ENCODE measurements around the gene GRAMD2A. TPM values are rescaled to one million over a fixed set of nuclear protein-coding genes. Genes with fewer than 3 reads are reported as not detected.

The GRAMD2A gene
- total and polyA plus RNA-seq, 11 donors: 0.03 to 0.45 TPM; not detected in 9

DNA sequence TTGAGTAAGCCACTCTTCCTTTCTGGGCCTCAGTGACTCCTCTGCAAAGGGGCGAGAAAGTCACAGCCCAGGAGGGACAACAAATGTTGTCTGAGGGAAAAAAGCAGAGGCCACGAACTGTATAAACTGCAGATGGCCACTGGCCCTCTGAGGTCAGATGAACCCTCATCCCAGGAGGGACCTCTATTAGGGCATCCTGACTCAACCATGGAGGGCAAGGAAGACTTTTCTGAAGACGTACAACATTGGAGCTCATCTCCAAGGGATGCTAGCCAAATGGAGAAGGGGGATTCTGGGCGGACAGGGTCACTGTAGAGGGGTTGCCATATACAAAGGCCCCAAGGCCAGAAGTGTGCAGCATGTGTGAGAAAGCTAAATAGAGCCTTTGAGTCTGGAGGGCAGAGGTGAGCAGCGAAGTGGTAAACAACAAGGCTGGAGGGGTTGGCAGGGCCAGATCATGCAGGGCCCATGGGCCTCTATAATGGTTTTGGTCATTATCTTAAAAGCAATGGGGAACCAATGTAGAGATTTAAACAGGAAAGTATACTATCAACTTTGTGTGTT lies 16.7 kb downstream of the GRAMD2A start:
- 88 to 95% (median 93%) methylated on average over 5 of the region's 5 CpGs for WGBS, 4 donors
- H3K4me3 ChIP-seq: no peak overlapping the region
- peaks cover 0 to 22% (median 7%) of the 10 kb centered on the region in 9 donors for H3K27me3 ChIP-seq
- TF ChIP-seq POLR2A (IDR thresholded peaks at IDR 0.05) (no peak), CTCF (IDR thresholded peaks at IDR 0.05) (no peak)
- H3K36me3 ChIP-seq: no peaks in the 10 kb centered on the region
- intact Hi-C loops (cut with DNase I): no loop called here
- ATAC-seq (no peak), DNase-seq (no peak)
- peaks cover 0 to 28% (median 18%) of the 10 kb centered on the region in 12 donors for H3K4me1 ChIP-seq
- H3K27ac ChIP-seq: no peak overlapping the region
- H3K9me3 ChIP-seq: no peaks in the 10 kb centered on the region

GRCh38 chr15:72179950-72180581 lies 17.5 kb downstream of the GRAMD2A start:
- 44 to 68% (median 55%) methylated on average over 14 to 16 of the region's 16 CpGs for WGBS, 4 donors
- ATAC-seq (peak in 3 of 4 donors; percentile 25 to 79 (median 32)), DNase-seq (peak in 1 of 5 donors; percentile 53)
- TF ChIP-seq POLR2A (IDR thresholded peaks at IDR 0.05): no peak
- peak in 2 of 12 donors; percentile 15 to 17 for TF ChIP-seq CTCF (IDR thresholded peaks at IDR 0.05)
- H3K27me3 ChIP-seq: peaks cover 0 to 16% (median 7%) of the 10 kb centered on the region in 9 donors
- H3K4me1 ChIP-seq: peaks cover 0 to 28% (median 18%) of the 10 kb centered on the region in 12 donors
- H3K36me3 ChIP-seq: no peaks in the 10 kb centered on the region
- peak overlapping the region in 3 of 12 donors; percentile 19 to 29 (median 22) for H3K27ac ChIP-seq
- intact Hi-C loops (cut with DNase I): no loop called here
- H3K4me3 ChIP-seq: peak overlapping the region in 1 of 12 donors; percentile 1
- H3K9me3 ChIP-seq: no peaks in the 10 kb centered on the region

DNA sequence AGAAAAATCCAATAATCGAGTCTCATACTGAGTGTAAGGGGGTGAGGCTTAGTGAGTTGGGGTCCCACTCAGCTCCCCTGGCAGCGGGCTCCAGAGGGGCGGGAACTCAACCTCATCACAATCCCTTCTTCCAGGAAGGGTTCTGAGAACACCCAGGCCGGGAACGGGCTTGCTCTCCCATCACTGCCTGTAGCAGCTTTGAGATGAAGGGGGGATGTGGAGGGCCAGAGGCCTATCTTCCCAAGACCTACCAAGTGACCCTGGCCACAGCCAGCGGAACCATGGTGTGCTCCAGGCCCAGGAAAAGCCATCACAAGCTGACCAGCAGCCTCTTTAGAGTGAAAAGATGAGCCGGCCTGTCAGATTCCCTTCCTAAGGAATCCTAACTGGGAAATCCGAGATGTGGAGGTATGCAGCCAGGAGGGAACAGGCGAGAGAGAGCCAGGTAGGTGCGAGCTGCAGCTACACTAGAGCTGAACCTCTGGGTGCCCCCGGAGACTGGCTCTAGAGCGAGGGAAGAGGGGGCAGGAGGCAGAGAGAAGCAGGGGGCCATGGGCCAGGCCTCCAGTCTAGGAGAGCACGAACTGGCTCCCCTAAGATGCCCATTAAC lies 18.5 kb downstream of the GRAMD2A start:
- ATAC-seq (no peak), DNase-seq (no peak)
- Histone ChIP-seq H3K9me3 (no peaks in the 10 kb centered on the region), H3K27me3 (peaks cover 0 to 7% (median 2%) of the 10 kb centered on the region in 9 donors), H3K4me1 (peaks cover 0 to 23% (median 14%) of the 10 kb centered on the region in 12 donors), H3K27ac (peak overlapping the region in 1 of 12 donors; percentile 11), H3K4me3 (no peak overlapping the region), H3K36me3 (no peaks in the 10 kb centered on the region)
- TF ChIP-seq CTCF (IDR thresholded peaks at IDR 0.05) (no peak), POLR2A (IDR thresholded peaks at IDR 0.05) (no peak)
- 87 to 96% (median 96%) methylated on average over 13 of the region's 13 CpGs for WGBS, 4 donors
- intact Hi-C loops (cut with DNase I): no loop called here

DNA sequence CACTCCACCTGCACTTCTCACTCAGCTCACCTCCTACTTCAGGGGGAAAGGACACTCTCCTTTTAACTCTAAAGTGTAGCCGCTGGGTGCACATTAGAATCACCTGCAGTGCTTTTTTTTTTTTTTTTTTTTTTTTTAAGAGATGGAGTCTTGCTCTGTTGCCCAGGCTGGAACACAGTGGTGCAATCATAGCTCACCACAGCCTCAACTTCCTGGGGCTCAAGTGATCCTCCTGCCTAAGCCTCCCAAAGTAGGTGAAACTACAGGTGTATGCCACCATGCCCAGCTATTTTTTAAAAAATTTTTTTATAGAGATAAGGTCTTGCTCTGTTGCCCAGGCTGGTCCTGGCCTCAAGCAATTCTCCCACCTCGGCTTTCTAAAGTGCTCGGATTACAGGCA lies 20.8 kb downstream of the GRAMD2A start:
- Histone ChIP-seq H3K4me3 (no peak overlapping the region), H3K4me1 (peaks cover 0 to 17% (median 10%) of the 10 kb centered on the region in 12 donors), H3K27me3 (no peaks in the 10 kb centered on the region), H3K9me3 (no peaks in the 10 kb centered on the region), H3K36me3 (no peaks in the 10 kb centered on the region), H3K27ac (no peak overlapping the region)
- TF ChIP-seq CTCF (IDR thresholded peaks at IDR 0.05) (no peak), POLR2A (IDR thresholded peaks at IDR 0.05) (no peak)
- intact Hi-C loops (cut with DNase I): no loop called here
- 90 to 100% (median 93%) methylated on average over 3 of the region's 3 CpGs for WGBS, 4 donors
- DNase-seq (no peak), ATAC-seq (no peak)
